GM12878 (cell line): Measurements from ENCODE around the gene CATSPER1.

ENCODE experiments used
- ASH2L ChIP-seq: fragments of 300-600, 200-600 bp; sonication (generic); IDR thresholded peaks from 2 replicates; pipeline ENCODE4 v1.6.1; 2017; ENCODE audit warnings: low read depth, mild to moderate bottlenecking, borderline replicate concordance
- ATF2 ChIP-seq: IDR thresholded peaks from 2 replicates; pipeline ENCODE4 v1.6.1; 2012; ENCODE audit warnings: low read length, inconsistent platforms
- BRCA1 ChIP-seq: IDR thresholded peaks from 2 replicates; pipeline ENCODE4 v1.6.1; 2011; ENCODE audit warnings: low read depth, low read length, improper control_type of control experiment
- CEBPB ChIP-seq, 2 experiments: fragments of 150-350 bp in 1 of 2; IDR thresholded peaks; 2 replicates each; pipeline ENCODE4 v1.6.1; 2012 to 2014; ENCODE audit warnings: low read depth in 2 of 2, low read length in 2 of 2, borderline replicate concordance in 1 of 2, inconsistent platforms in 1 of 2
- CTCF ChIP-seq, 3 experiments: IDR thresholded peaks in 2 of 3; conservative IDR thresholded peaks in 1 of 3; 2 replicates each; pipeline ENCODE4 v1.5.1; 2011; ENCODE audit warnings: low read depth in 3 of 3, low read length in 3 of 3, mild to moderate bottlenecking in 3 of 3, control low read depth in 2 of 3, moderate library complexity in 2 of 3, inconsistent platforms in 1 of 3, mixed read lengths in 1 of 3; ENCODE audit not compliant: control insufficient read depth in 2 of 3, insufficient read depth in 1 of 3; ENCODE audit errors: extremely low read depth in 1 of 3
- EGR1 ChIP-seq, 2 experiments: IDR thresholded peaks; 1 replicate in 1 of 2; 2 replicates in 1 of 2; pipeline ENCODE4 v1.6.1; 2011 to 2012; ENCODE audit warnings: low read depth in 2 of 2, low read length in 2 of 2, borderline replicate concordance in 1 of 2, mild to moderate bottlenecking in 1 of 2, moderate library complexity in 1 of 2
- IRF3 ChIP-seq: fragments of 450-650 bp; IDR thresholded peaks from 2 replicates; pipeline ENCODE4 v1.6.1; 2014; ENCODE audit warnings: mild to moderate bottlenecking
- JUND ChIP-seq: IDR thresholded peaks from 2 replicates; pipeline ENCODE4 v1.6.1; 2012; ENCODE audit warnings: low read depth, mild to moderate bottlenecking, low read length, improper control_type of control experiment, moderate library complexity
- MAX ChIP-seq: IDR thresholded peaks from 2 replicates; pipeline ENCODE4 v1.6.1; 2012; ENCODE audit warnings: low read depth, low read length, improper control_type of control experiment
- NFYB ChIP-seq: IDR thresholded peaks from 2 replicates; pipeline ENCODE4 v1.6.1; 2011; ENCODE audit warnings: low read depth, mild to moderate bottlenecking, low read length, improper control_type of control experiment, moderate library complexity; ENCODE audit not compliant: insufficient read depth
- NRF1 ChIP-seq: conservative IDR thresholded peaks from 2 replicates; pipeline ENCODE4 v1.6.1; 2011; ENCODE audit warnings: mild to moderate bottlenecking, low read depth, low read length, improper control_type of control experiment
- RELA ChIP-seq: fragments of 450-650 bp; IDR thresholded peaks from 2 replicates; pipeline ENCODE4 v1.8.0; 2014; ENCODE audit warnings: borderline replicate concordance; ENCODE audit not compliant: partially characterized antibody
- SUZ12 ChIP-seq: fragments of 200-600 bp; sonication (generic); IDR thresholded peaks from one replicate; pipeline ENCODE4 v1.6.1; 2018; ENCODE audit warnings: antibody characterized with exemption, mild to moderate bottlenecking; ENCODE audit not compliant: unreplicated experiment

- TF ChIP-seq NRF1 (no peak), CTCF (IDR thresholded peaks at IDR 0.05 in 2 of 3, conservative IDR thresholded peaks at IDR 0.05 in 1 of 3; ENCODE audit: control insufficient read depth in 2 of 3, extremely low read depth in 1 of 3, insufficient read depth in 1 of 3, low read depth in 3 of 3, low read length in 3 of 3) (no peak), NFYB (no peak), SUZ12 (no peak), EGR1 (IDR thresholded peaks at IDR 0.05; ENCODE audit: borderline replicate concordance in 1 of 2, low read depth in 2 of 2, low read length in 2 of 2) (peak in 1 of 2 experiments; percentile 74; a peak in 1 of 3 replicates), ATF2 (no peak), RELA (no peak), BRCA1 (peak; percentile 55), MAX (peak; percentile 82; the same call in 1 of the 2 replicates), ASH2L (peak; percentile 88), IRF3 (0 out of 2 replicates have a peak, but pooled peaks have one; percentile 51), JUND (no peak), CEBPB (IDR thresholded peaks at IDR 0.05; ENCODE audit: borderline replicate concordance in 1 of 2, low read depth in 2 of 2, low read length in 2 of 2) (no peak)
Measured at GRCh38 chr11:66001942-66002647, 24.2 kb downstream of the CATSPER1 start, which contains the start of the genes BANF1 and EIF1AD.
